Testis (tissue), 3 donors: Measurements from ENCODE around the gene SPRR1A. TPM values are rescaled to one million over a fixed set of nuclear protein-coding genes. Genes with fewer than 3 reads are reported as not detected.

Source experiments
- DNase-seq: peaks from one replicate; pipeline ENCODE4 v3.0.0-alpha.2; 2019
- H3K27ac ChIP-seq, 2 donors: fragments of 200-600 bp; sonication (generic); one replicate each; pipeline ENCODE4 v1.5.1; 2019
- H3K27me3 ChIP-seq: fragments of 200-600 bp; sonication (generic); one replicate; pipeline ENCODE4 v1.5.1; 2019
- H3K36me3 ChIP-seq: fragments of 200-600 bp; sonication (generic); one replicate; pipeline ENCODE4 v1.5.1; 2017; ENCODE audit warnings: low read depth; ENCODE audit errors: missing control alignments
- H3K4me1 ChIP-seq: fragments of 200-600 bp; sonication (generic); one replicate; pipeline ENCODE4 v1.5.1; 2019
- H3K4me3 ChIP-seq, 2 donors: fragments of 200-600 bp; sonication (generic); one replicate each; pipeline ENCODE4 v1.5.1; 2017 to 2019
- H3K9me3 ChIP-seq: fragments of 200-600 bp; sonication (generic); one replicate; pipeline ENCODE4 v1.5.1; 2017
- POLR2A ChIP-seq: fragments of 450-650 bp; IDR thresholded peaks from one replicate; pipeline ENCODE4 v1.6.1; 2017; ENCODE audit warnings: antibody characterized with exemption, mild to moderate bottlenecking, moderate library complexity
- WGBS, 2 donors: methylation state at CpG; one replicate each; pipeline ENCODE4 v1.1.5; 2018; 5-methylcytosine and 5-hydroxymethylcytosine counted together
- intact Hi-C: fragments of 100-400 bp; cut with DNase I; formaldehyde crosslinking; loops from one replicate; pipeline ENCODE4 v1.15.1; 2023; ENCODE audit warnings: low total_unique reads
- polyA plus RNA-seq: library from polyadenylated mRNA; stranded (reverse); fragments of 350-450 nt; fragmentation: Illumina TruSeq; extraction: RNeasy Lipid Tissue Mini Kit (QIAGEN cat#74804); gene quantifications from one replicate; pipeline ENCODE4 v1.2.3, GENCODE V29; 2014; ENCODE audit warnings: low read depth, low replicate concordance; ENCODE audit not compliant: insufficient read depth
- total RNA-seq, 2 donors: library from RNA; depleted of rRNA; stranded (reverse); fragments of >200 nt; gene quantifications; one replicate each; pipeline ENCODE4 v1.2.3, GENCODE V29; 2016
- TF ChIP-seq, protein P1 (sequence below), 3 experiments: fragments of 450-650 bp in 2 of 3; fragments of 200-600 bp in 1 of 3; sonication (generic) in 1 of 3; IDR thresholded peaks; one replicate each; pipeline ENCODE4 v1.5.1; 2016 to 2019; ENCODE audit warnings: antibody characterized with exemption in 3 of 3, mild to moderate bottlenecking in 2 of 3, moderate library complexity in 1 of 3

SPRR1A gene
- total and polyA plus RNA-seq, 3 donors from 2014 or later, result not detected

DNA sequence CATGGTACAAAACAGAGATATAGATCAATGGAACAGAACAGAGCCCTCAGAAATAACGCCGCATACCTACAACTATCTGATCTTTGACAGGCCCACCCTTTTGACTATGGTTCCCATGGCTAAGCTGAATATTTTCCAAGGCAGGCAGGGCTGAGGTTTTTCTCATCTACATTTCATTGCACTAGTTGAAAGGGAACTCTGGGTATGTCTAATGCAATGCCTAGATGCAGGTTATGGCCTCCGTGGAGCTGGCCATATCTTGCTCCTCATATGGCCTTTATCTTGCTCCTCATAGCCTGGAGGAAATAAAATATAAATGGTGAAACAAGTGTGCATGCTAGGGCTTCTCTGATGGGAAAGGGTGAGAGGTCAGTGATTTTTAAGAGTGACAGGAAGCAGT, 26.3 kb upstream of the SPRR1A start:
- no peaks in the 10 kb centered on the region for H3K36me3 ChIP-seq
- no peaks in the 10 kb centered on the region for H3K27me3 ChIP-seq
- H3K4me1 ChIP-seq, result no peaks in the 10 kb centered on the region
- no peak overlapping the region for H3K4me3 ChIP-seq
- H3K9me3 ChIP-seq, result no peaks in the 10 kb centered on the region
- H3K27ac ChIP-seq, result no peak overlapping the region
- intact Hi-C loops, result no loop called here
- no peak for DNase-seq
- no peak for TF ChIP-seq POLR2A
- TF ChIP-seq, protein P1, sequence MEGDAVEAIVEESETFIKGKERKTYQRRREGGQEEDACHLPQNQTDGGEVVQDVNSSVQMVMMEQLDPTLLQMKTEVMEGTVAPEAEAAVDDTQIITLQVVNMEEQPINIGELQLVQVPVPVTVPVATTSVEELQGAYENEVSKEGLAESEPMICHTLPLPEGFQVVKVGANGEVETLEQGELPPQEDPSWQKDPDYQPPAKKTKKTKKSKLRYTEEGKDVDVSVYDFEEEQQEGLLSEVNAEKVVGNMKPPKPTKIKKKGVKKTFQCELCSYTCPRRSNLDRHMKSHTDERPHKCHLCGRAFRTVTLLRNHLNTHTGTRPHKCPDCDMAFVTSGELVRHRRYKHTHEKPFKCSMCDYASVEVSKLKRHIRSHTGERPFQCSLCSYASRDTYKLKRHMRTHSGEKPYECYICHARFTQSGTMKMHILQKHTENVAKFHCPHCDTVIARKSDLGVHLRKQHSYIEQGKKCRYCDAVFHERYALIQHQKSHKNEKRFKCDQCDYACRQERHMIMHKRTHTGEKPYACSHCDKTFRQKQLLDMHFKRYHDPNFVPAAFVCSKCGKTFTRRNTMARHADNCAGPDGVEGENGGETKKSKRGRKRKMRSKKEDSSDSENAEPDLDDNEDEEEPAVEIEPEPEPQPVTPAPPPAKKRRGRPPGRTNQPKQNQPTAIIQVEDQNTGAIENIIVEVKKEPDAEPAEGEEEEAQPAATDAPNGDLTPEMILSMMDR (IDR thresholded peaks at IDR 0.05), result no peak
- WGBS, 2 donors, result 88 to 97% methylated on average over 3 of the region's 3 CpGs

DNA sequence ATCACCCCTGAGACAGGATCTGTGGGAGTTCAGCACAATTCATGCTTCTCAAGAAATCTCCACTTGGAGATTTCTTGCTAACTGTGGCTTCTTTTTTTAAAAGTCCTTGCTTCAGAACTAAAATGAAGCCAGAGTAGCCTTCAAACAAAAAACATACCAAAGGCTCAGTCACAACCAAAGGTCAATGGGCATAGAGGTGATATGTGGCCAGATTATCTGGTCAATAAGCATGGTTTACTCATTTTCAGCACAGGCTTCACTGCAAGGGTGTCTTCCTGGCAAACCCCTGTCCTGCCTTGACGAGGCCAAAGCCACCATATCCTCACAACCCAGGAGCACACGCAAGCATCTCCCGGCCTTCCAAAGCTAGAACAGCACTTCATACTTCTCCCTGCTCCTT, 24.6 kb upstream of the SPRR1A start:
- H3K9me3 ChIP-seq, result no peaks in the 10 kb centered on the region
- WGBS, 2 donors, result 82 to 95% methylated on average over 3 of the region's 3 CpGs
- no peaks in the 10 kb centered on the region for H3K4me1 ChIP-seq
- no peak for TF ChIP-seq POLR2A
- TF ChIP-seq, protein P1 (IDR thresholded peaks at IDR 0.05), result no peak
- H3K4me3 ChIP-seq, result no peak overlapping the region
- H3K27ac ChIP-seq, result no peak overlapping the region
- no peaks in the 10 kb centered on the region for H3K27me3 ChIP-seq
- intact Hi-C loops, result no loop called here
- no peaks in the 10 kb centered on the region for H3K36me3 ChIP-seq
- DNase-seq, result no peak

DNA sequence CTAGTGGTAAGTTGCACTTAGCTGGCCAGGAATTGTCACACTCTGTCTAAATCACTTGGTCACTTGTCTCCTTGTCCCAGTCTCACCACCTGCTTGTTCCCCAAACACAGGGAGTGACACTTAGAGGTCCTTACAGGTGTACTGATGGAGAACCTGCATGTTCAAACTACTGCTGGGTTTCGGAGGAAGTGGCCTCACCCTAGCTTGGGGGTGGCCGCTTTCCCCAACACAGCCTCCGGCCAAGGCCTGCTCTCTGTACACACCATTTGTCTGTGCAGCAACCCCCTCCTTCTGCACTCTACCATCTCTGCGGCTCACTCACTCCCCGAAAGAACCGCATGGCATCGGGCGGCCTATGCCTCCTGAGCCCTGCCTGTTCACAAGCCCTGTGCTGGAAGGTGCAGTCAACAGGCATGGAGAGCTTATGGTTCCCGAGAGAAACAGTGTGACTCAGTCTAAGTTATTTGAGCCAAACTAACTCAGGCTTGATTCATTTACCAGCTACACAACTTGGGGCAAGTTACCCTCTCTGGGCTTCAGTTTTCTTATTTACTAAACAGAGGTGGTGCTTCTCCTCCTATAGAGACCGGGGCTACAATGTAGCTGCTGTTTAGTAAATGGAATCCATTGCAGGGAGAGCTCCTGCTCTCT, 24.0 kb upstream of the SPRR1A start:
- Histone ChIP-seq H3K4me1 (no peaks in the 10 kb centered on the region), H3K4me3 (no peak overlapping the region), H3K27me3 (no peaks in the 10 kb centered on the region), H3K36me3 (no peaks in the 10 kb centered on the region), H3K27ac (no peak overlapping the region), H3K9me3 (no peaks in the 10 kb centered on the region)
- TF ChIP-seq, protein P1 (IDR thresholded peaks at IDR 0.05), result no peak
- TF ChIP-seq POLR2A, result no peak
- intact Hi-C loops, result no loop called here
- 92 to 95% methylated on average over 10 of the region's 10 CpGs for WGBS, 2 donors
- DNase-seq, result no peak

DNA sequence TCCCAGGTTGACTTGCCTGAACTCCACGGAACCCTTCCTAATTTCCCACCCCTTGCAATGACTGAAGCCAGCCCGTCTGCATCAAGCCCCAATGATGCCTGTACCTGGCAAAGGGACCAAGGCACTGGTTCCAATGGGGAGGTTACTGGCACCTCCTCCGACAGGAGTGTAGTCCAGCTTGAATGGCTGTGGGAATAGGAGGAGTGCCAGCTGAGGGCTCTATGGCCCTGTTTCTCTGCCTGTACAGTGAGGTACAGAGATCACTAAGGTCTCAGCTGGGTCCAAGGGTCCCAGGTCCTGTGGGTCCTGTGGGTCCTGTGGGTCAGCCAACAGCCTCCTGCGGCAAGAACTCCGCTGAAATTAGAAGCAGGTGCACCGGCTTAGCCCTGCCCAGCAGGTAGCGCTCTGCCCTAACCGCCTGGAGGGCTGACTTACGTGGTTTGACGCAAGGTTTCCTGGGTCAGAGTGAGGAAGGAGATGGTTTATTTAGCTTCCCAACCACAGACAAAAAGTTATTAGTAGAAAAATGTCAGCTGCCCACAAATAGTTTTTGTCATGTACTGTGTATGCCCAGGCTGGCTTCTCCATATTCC, 23.3 kb upstream of the SPRR1A start:
- 83 to 88% methylated on average over 9 to 10 of the region's 10 CpGs for WGBS, 2 donors
- H3K4me3 ChIP-seq, result no peak overlapping the region
- intact Hi-C loops, result no loop called here

More for the DNA sequence above, 23.3 kb upstream of the SPRR1A start:
- H3K36me3 ChIP-seq, result no peaks in the 10 kb centered on the region
- no peaks in the 10 kb centered on the region for H3K9me3 ChIP-seq
- TF ChIP-seq, protein P1 (IDR thresholded peaks at IDR 0.05), result no peak
- no peak for TF ChIP-seq POLR2A
- H3K27me3 ChIP-seq, result no peaks in the 10 kb centered on the region
- DNase-seq, result no peak
- H3K4me1 ChIP-seq, result no peaks in the 10 kb centered on the region
- H3K27ac ChIP-seq, result no peak overlapping the region
